ENCODE data around the gene SYT1. TPM values are rescaled to one million over a fixed set of nuclear protein-coding genes. Genes with fewer than 3 reads are reported as not detected.

Gene SYT1
- total and polyA plus RNA-seq, 2 of the 4 experiments (the other 2 are of a cell fraction) = 2.8 to 3.0 TPM

GRCh38 chr12:79082595-79082994 lies 218.0 kb downstream of the SYT1 start:
- H4K5ac ChIP-seq (ENCODE audit: low read depth, low read length) = no peak overlapping the region
- H3K79me1 ChIP-seq (ENCODE audit: low read depth in 1 of 2, low read length in 2 of 2) = no peaks in the 10 kb centered on the region
- no peak overlapping the region for H2AK5ac ChIP-seq (ENCODE audit: low read depth, low read length)
- no peaks in the 10 kb centered on the region for H3K36me3 ChIP-seq (ENCODE audit: control insufficient read depth, insufficient read depth, low read length)
- no peak overlapping the region for H3K27ac ChIP-seq (ENCODE audit: insufficient read depth, low read length)
- no peak overlapping the region for H3K4me2 ChIP-seq (ENCODE audit: low read depth, low read length)
- no TSS peak for BruUV-seq (replicated peaks)
- ATAC-seq (ENCODE audit: low read depth) (no peak), DNase-seq (no peak)
- H4K20me1 ChIP-seq (ENCODE audit: insufficient read depth, low read length) = no peaks in the 10 kb centered on the region
- H2BK120ac ChIP-seq (ENCODE audit: low read depth, low read length) = no peak overlapping the region
- H3K9me3 ChIP-seq (ENCODE audit: control insufficient read depth, insufficient read depth, low read length) = no peaks in the 10 kb centered on the region
- H2AFZ ChIP-seq (replicated peaks; ENCODE audit: low read length, poor library complexity) = no peak overlapping the region
- no peaks in the 10 kb centered on the region for H3K4me1 ChIP-seq (ENCODE audit: control insufficient read depth, insufficient read depth, low read length)
- no peak overlapping the region for H3K23ac ChIP-seq (ENCODE audit: low read depth, low read length)
- no CpG with 5 or more reads among the region's 1 CpG for WGBS, 2 experiments (ENCODE audit: extremely low coverage in 2 of 2, insufficient read length in 1 of 2)
- no peaks in the 10 kb centered on the region for H3K9me1 ChIP-seq (ENCODE audit: insufficient read depth, low read length)
- CTCF ChIA-PET = no interaction called here
- no peak overlapping the region for H3K56ac ChIP-seq (ENCODE audit: extremely low read depth, insufficient read depth, low read length)
- H4K8ac ChIP-seq (ENCODE audit: low read depth in 2 of 2, low read length in 2 of 2) = no peak overlapping the region
- H3K9ac ChIP-seq (ENCODE audit: low read depth, low read length) = no peak overlapping the region
- no peak overlapping the region for H3K4me3 ChIP-seq (ENCODE audit: insufficient read depth, low read depth, low read length)
- no peak for TF ChIP-seq MXI1 (IDR thresholded peaks at IDR 0.05; ENCODE audit: borderline replicate concordance, low read depth, low read length)
- TF ChIP-seq RAD21 (IDR thresholded peaks at IDR 0.05; ENCODE audit: low read length) = no peak
- no peak for TF ChIP-seq FOS (IDR thresholded peaks at IDR 0.05; ENCODE audit: low read depth, low read length)
- TF ChIP-seq BHLHE40 (IDR thresholded peaks at IDR 0.05; ENCODE audit: low read depth, low read length) = no peak
- no peak for TF ChIP-seq RCOR1 (IDR thresholded peaks at IDR 0.05; ENCODE audit: insufficient replicate concordance, low read length)
- no peak for TF ChIP-seq CHD1 (IDR thresholded peaks at IDR 0.05; ENCODE audit: low read depth, low read length)
- TF ChIP-seq, protein P1, sequence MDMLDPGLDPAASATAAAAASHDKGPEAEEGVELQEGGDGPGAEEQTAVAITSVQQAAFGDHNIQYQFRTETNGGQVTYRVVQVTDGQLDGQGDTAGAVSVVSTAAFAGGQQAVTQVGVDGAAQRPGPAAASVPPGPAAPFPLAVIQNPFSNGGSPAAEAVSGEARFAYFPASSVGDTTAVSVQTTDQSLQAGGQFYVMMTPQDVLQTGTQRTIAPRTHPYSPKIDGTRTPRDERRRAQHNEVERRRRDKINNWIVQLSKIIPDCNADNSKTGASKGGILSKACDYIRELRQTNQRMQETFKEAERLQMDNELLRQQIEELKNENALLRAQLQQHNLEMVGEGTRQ (IDR thresholded peaks at IDR 0.05; ENCODE audit: low read depth, low read length) = no peak
- no peak for TF ChIP-seq MAFK (IDR thresholded peaks at IDR 0.05; ENCODE audit: low read depth, low read length)
- no peak for TF ChIP-seq MAZ (IDR thresholded peaks at IDR 0.05; ENCODE audit: borderline replicate concordance, low read depth, low read length)
- TF ChIP-seq NFE2L2 (IDR thresholded peaks at IDR 0.05; ENCODE audit: low read depth, low read length) = no peak
- no peak for TF ChIP-seq POLR2A (IDR thresholded peaks at IDR 0.05; ENCODE audit: low read depth, low read length)
- no peak for TF ChIP-seq SMC3 (IDR thresholded peaks at IDR 0.05; ENCODE audit: low read depth, low read length)
- TF ChIP-seq RFX5 (IDR thresholded peaks at IDR 0.05; ENCODE audit: low read depth, low read length) = no peak
- no peak for TF ChIP-seq CEBPB (IDR thresholded peaks at IDR 0.05; ENCODE audit: low read depth, low read length)
- TF ChIP-seq, protein P2, sequence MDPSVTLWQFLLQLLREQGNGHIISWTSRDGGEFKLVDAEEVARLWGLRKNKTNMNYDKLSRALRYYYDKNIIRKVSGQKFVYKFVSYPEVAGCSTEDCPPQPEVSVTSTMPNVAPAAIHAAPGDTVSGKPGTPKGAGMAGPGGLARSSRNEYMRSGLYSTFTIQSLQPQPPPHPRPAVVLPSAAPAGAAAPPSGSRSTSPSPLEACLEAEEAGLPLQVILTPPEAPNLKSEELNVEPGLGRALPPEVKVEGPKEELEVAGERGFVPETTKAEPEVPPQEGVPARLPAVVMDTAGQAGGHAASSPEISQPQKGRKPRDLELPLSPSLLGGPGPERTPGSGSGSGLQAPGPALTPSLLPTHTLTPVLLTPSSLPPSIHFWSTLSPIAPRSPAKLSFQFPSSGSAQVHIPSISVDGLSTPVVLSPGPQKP (IDR thresholded peaks at IDR 0.05; ENCODE audit: borderline replicate concordance, low read depth, low read length) = no peak
- TF ChIP-seq CTCF (conservative IDR thresholded peaks at IDR 0.05; ENCODE audit: low read depth, low read length) = no peak
- dilution Hi-C loops (cut with HindIII; ENCODE audit: low sequenced_read_pairs, unreplicated experiment) = no loop called here
- H3K14ac ChIP-seq (replicated peaks; ENCODE audit: low read depth, low read length) = no peak overlapping the region
- no peak overlapping the region for H3K4ac ChIP-seq (ENCODE audit: low read depth, low read length)
- H2BK15ac ChIP-seq (ENCODE audit: low read depth, low read length) = no peak overlapping the region
- H2BK5ac ChIP-seq (ENCODE audit: low read depth, low read length, poor library complexity, severe bottlenecking) = no peak overlapping the region
- POLR2A ChIA-PET (ENCODE audit: unreplicated experiment) = no interaction called here
- no peak overlapping the region for H2BK20ac ChIP-seq (ENCODE audit: low read depth, low read length)
- intact Hi-C loops (cut with micrococcal nuclease) = no loop called here
- in situ Hi-C loops (cut with MboI; ENCODE audit: low sequenced_read_pairs) = no loop called here
- H4K91ac ChIP-seq (ENCODE audit: insufficient read depth, low read depth, low read length) = no peak overlapping the region
- H2AK9ac ChIP-seq (replicated peaks; ENCODE audit: low read depth, low read length, poor library complexity) = no peak overlapping the region
- no peak overlapping the region for H3K18ac ChIP-seq (ENCODE audit: low read depth, low read length)
- no peaks in the 10 kb centered on the region for H3K27me3 ChIP-seq (ENCODE audit: control insufficient read depth, insufficient read depth, low read length)
